HG03457 (cell line): ENCODE results near the gene TMEM209.
A peak's percentile ranks its signal among the peaks of the same experiment; 100 is the strongest.
"Not testable (repeated sequence)": the region's sequence is repeated elsewhere in the genome, so short reads cannot be mapped to it uniquely, and the experiment has no call there.

Experiments used
- ATAC-seq: cut with Tn5 transposase; IDR thresholded peaks from one replicate; pipeline ENCODE4 v1.9.1; 2021; ENCODE audit warnings: moderate number of reproducible peaks; ENCODE audit not compliant: unreplicated experiment

TMEM209 gene

DNA sequence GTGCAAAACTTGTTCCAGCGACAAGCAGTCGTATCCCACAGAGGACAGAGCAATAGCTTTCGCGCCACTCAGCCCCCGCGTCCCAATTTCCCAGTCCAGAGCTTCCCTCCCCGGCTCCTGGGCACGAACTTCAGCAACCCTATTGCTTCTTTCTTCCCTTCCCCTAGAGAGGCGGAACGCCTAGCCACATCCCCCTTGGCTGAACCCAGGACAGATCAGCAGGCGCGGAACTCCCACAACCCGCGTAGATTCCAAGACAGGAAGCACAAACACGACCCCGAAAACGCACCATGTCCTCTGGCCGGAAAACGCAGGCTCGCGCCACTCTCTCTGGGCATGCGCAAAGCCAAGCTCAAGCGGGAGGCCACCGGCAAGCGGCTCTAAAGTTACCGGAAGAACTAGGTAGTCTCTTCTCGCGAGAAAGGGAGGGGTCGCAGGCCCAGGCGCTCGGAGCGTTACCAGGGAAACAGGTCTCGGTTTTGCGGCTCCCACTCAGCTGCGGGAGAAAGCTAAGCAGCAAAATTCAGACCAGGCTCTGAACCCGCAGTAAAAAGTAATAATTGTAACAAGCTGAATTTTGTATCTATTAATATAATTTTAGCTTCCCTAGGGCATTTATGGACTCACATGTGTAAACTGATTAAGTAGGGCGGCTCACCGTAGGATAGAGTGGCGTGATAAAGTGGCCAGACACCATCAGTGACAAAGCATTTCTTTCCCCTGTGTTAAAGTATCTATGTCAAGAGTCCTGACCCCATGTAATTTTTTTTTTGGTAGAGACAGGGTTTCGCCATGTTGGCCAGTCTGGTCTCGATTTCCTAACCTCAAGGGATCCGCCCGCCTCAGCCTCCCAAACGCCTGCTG lies at the start of gene TMEM209:
Gene TMEM209, minus strand, starts transcription at position 323 of the 864 bp plus-strand sequence. Its CDS starts 31 bp downstream, at position 292.
- ATAC-seq: peak; percentile 95

DNA sequence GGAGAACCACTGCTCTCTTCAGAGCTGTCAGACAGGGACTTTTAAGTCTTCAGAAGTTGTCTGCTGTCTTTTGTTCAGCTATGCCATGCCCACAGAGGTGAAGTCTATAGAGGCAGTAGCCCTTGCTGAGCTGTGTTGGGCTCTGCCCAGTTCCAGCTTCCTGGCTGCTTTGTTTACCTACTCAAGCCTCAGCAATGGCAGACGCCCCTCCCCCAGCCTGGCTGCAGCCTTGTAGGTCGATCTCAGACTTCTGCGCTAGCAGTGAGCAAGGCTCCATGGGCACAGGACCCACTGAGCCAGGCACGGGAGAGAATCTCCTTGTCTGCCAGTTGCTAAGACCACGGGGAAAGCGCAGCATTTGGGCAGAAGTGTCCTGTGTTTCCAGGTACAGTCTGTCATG lies 49.3 kb upstream of the TMEM209 start:
- no peak for ATAC-seq

DNA sequence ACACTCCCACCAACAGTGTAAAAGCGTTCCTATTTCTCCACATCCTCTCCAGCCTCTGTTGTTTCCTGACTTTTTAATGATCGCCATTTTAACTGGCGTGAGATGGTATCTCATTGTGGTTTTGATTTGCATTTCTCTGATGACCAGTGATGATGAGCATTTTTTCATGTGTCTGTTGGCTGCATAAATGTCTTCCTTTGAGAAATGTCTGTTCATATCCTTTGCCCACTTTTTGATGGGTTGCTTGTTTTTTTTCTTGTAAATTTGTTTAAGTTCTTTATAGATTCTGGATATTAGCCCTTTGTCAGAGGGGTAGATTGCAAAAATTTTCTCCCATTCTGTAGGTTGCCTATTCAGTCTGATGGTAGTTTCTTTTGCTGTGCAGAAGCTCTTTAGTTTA lies 44.4 kb upstream of the TMEM209 start:
- not testable (repeated sequence) for ATAC-seq

DNA sequence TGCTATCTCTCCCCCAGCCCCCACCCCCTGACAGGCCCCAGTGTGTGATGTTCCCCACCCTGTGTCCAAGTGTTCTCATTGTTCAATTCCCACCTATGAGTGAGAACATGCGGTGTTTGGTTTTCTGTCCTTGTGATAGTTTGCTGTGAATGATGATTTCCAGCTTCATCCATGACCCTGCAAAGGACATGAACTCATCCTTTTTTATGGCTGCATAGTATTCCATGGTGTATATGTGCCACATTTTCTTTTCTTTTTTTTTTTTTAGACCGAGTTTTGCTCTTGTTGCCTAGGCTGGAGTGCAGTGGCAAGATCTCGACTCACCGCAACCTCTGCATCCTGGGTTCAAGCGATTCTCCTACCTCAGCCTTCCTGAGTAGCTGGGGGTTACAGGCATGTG lies 43.6 kb upstream of the TMEM209 start:
- not testable (repeated sequence) for ATAC-seq

DNA sequence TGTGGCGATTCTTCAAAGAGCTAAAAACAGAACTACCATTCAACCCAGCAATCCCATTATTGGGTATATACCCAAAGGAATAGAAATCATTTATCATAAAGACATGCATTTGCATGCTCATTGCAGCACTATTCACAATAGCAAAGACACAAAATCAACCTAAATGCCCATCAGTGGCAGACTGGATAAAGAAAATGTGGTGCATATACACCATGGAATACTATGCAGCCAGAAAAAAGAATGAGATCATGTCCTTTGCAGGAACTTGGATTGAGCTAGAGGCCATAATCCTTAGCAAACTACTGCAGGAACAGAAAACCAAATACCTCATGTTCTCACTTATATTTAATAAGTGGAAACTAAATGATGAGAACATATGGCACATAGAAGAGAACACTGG lies 41.3 kb upstream of the TMEM209 start:
- ATAC-seq: not testable (repeated sequence)

DNA sequence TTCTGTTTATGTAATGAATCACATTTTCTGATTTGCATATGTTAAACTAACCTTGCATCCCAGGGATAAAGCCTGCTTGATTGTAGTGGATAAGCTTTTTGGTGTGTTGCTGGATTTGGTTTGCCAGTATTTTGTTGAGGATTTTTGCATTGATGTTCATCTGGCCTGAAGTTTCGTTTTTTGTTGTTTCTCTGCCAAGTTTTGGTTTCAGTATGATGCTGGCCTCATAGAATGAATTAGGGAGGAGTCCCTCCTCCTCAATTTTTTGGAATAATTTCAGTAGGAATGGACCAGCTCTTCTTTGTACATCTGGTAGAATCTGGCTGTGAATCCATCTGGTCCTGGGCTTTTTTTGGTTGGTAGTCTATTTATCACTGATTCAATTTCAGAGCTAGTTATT lies 38.3 kb upstream of the TMEM209 start:
- not testable (repeated sequence) for ATAC-seq

DNA sequence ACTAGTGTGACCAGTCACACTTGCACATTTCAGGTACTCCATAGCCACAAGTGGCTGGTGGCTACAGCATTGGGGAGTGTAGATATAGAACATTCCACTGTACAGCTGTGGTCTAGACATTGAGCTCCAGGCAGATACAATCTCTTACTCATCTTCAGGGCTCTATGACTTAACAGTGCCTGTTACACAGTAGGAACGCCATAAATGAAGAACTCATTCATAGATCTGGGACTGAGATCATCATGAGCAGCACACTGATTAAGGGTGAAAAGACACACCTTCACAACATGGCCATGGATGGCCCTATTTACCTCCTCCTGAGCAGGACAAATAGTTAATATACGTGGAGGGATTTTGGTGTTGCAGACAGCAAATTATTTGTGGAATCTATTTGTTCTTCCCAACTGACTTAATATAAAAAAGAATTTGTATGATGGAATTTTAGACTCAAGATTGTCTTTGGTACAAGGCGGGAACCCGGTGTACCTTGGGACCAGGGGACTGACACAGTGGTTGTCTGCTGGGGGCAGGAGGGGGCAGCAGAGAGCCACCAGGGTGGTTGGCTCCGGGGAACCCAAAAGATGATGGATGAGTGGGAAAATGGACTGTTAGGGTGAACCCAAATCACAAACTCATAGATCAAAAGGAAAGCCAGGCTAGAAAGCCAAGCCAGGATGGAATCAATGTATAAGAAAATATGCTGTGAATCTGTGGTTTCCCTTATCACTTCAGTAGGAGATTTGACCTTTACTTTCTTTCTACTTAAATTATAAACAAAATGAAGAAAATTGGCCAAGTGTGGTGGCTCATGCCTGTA lies 37.2 kb upstream of the TMEM209 start:
- ATAC-seq: no peak

DNA sequence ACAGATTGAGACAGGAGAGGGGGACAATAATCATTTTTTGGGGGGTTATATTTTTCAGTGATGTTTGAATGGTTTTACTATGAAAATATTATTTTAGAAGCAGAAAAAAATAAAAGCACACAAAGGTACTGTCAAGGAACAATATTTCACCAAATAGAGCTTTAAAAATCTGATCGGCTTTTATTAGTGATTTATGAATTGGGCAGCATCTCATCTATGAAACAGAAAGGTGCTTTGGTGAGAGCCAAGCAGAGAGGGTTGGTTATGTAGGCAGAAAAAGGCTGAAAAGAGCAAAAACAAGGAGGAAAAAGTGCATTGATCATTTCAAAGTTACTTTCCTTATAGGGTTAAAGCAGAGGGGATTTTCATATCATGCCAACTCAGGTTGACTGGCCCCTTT lies 35.0 kb upstream of the TMEM209 start:
- ATAC-seq: no peak

DNA sequence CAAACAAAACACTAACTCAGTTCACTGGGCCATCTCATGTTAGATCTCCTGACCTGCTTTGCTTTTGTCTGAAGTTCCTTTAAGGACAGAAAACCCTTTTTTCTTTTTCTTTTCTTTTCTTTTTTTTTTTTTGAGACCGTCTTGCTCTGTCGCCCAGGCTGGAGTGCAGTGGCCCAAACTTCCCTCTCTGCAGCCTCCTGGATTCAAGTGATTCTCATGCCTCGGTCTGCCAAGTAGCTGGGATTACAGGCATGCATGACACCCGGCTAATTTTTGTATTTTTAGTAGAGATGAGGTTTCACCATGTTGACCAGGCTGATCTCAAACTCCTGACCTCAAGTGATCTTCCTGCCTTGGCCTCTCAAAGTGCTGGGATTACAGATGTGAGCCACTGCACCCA lies 31.2 kb upstream of the TMEM209 start:
- ATAC-seq: not testable (repeated sequence)

DNA sequence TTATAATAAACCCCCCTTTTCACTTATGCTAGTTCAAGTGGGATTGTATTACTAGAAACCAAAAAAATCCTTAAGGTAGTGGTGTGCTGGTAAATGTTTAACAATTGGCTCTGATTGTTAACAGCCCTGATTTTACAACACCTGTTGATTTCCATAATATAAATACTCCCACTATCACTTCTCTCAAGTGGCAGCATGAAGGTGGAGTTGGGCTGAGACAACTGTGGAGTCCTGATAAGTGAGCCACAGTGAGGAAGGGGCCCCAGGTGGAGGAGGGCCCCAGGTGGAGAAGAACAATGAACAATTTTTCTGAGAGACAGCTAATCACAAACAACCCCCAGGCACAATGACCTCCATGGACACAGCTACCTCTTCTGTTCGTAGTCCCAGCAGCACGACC lies 28.9 kb upstream of the TMEM209 start:
- ATAC-seq: no peak

DNA sequence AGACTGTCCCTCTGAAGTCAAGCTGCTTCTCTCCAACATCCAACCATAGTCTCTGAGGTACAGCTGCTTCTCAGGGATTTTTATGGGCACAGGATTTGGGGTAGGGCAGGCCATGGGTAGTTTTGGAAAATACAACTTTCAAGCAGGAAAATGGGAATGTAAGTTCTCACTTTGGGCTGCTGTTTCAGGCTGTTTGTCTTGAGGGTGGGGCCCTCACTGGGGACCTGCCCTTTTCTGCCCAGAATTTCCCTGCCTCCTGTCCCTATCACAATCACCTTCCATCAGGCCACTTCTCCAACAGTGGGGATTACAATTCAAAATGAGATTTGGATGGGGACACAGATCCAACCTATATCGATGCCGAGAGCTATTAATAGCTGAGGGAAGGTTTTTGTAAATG lies 27.0 kb upstream of the TMEM209 start:
- no peak for ATAC-seq

DNA sequence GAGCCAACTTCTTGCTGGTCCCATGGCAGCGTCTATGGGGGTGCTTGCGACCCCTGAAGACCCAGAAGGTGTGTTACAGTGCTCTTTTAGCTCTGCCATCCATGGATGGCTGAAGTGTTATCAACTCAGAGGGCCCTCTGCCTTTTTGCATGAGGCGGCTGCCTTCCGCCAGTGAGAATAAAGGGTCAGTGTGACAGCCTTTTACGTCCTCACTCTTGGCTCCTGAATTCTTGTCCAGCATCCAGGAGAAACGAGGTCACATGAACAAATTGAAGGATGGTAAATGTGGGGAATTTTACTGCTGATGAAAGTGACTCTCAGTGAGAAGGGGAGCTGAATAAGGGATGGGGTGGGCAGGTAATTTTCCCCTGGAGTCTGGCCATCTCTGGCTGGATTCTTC lies 26.6 kb upstream of the TMEM209 start:
- ATAC-seq: no peak

DNA sequence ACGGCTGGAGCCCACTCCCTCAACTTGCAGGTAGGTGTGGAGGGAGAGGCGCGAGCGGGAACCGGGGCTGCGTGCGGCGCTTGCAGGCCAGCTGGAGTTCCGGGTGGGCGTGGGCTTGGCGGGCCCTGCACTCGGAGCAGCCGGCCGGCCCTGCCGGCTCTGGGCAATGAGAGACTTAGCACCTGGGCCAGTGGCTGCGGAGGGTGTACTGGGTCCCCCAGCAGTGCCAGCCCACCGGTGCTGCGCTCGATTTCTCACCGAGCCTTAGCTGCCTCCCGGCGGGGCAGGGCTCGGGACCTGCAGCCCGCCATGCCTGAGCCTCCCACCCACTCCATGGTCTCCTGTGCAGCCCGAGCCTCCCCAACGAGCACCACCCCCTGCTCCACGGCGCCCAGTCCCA lies 24.8 kb upstream of the TMEM209 start:
- ATAC-seq: not testable (repeated sequence)

DNA sequence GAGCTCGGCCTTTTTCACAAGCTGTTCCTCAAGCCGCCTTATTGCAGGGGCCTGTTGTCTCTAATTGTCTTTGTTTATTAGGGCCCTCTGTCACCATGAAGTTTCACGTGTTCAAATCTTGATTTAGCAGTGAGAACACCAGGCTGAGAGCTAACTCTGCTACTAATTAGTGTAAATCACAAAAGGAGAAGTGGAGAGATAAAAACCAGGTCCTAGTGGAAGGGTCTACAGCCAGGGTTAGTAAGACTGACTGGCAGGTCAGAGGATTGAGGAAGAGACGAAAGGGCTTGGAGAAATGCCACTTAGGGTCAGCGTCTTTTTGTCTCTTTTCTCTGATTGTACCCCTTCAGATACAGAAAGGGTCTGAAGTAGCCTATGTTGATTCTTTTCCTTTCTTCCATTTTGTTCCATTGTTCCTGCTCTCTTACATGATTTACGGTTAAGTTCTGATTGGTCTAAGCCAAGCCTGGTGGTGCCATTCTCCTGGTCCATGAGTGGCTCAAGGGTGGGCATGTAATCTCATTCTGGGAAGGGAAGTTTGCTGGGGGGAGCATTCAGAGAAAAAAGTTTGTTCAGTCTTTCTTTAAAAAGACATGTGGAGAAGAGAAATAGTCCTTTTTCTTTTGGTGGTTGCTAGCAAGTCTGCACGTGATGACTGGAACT lies 23.8 kb upstream of the TMEM209 start:
- no peak for ATAC-seq

DNA sequence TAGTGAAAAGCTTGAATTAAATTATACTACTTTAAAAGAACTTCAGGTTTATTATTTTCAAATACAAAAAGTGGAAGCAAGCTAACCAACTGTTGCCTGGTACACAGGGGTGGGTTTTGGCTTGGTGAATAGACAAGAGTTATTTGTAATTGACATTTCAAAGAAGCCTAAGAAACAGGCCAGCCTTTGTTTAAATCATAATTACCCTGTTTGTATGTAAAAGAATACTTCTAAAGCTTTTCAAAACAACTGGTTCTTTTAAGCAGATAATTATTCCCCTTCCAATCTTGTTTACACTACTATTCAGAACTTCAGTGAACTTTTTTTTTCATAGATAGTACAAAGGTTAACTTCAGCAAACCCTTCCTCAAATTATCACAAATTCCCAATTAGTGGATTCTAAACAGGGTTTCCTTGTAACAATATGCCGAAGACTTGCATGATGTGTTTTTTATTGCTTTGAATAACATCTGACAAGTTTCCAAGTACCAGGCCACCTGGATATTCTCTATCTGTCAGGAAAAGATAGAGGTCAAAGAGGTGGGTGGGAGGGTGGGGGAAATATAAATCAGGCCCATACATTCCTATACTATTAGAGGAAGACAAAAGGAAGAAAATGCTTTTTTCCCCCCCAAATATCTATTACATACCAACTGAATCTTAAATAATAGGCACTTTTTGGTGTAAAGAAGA lies 22.8 kb upstream of the TMEM209 start:
- no peak for ATAC-seq

DNA sequence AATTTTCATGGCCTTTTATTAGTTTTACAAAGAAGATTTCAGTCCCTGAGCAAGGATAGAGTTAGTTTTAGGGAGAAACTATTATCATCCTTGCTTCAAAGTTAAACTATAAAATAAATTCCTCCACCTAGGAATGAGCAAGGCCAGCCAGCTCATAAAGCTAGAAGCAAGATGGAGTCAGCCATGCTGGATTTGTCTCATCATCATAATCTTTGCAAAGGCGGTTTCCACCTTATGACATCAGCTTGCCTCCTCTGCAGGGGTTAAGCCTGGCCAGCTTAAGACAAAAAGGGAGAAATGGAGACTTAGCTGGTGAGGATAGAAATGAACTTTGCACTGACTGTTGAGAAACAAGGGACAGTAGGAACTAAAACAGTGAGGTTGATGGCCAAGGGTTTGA lies 21.1 kb upstream of the TMEM209 start:
- ATAC-seq: no peak

DNA sequence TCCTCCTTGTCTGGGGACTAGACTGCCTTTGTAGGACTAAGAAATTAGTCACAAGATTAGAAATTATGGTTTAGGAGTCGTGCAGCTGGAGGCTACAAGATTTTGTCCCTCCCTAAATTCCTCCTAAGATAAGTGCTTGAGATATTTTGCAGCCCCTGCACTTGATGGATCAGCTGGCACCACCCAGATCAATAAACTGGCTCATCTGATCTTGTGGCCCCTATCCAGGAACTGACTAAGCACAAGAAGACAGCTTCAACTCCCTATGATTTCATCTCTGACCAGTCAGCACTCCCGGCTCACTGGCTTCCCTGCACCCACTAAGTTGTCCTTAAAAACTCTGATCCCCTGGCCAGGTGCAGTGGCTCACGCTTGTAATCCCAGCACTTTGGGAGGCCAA lies 19.7 kb upstream of the TMEM209 start:
- ATAC-seq: not testable (repeated sequence)

DNA sequence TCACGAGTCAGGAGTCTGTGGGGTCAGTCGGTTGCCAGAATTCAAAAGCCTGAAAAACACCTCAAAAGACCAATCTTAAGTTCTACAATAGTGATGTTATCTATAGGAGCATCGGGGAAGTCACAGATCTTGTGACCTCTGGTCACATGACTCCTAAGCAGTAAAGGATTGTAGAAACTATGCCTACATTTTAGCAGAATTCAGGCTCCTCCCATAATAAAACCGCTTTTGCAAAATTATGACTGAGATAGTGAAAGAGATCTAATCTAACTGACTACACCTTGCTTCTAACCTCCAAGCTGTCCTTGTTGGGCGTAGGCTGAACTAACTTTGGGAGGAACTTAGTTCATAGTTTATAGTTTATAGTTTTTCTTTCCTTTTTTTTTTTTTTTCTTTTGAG lies 19.0 kb upstream of the TMEM209 start:
- ATAC-seq: no peak

DNA sequence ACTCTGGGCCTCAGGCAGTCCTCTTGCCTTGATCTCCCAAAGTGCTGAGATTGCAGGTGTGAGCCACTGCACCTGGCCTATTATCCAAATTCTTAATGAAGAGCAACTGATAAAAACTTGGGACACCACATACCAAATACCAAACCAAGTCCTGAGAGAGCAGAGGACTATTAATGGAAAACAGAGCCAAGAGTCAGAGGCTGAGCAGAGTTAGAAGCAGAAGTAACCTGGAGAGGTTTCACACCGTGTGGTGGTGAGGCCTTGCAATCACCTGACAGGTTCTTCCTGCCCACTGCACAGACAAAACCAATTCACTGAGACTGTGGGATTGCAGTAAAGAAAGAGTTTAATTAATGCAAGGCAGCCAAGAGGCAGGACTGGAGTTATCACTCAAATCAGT lies 18.4 kb upstream of the TMEM209 start:
- ATAC-seq: no peak

DNA sequence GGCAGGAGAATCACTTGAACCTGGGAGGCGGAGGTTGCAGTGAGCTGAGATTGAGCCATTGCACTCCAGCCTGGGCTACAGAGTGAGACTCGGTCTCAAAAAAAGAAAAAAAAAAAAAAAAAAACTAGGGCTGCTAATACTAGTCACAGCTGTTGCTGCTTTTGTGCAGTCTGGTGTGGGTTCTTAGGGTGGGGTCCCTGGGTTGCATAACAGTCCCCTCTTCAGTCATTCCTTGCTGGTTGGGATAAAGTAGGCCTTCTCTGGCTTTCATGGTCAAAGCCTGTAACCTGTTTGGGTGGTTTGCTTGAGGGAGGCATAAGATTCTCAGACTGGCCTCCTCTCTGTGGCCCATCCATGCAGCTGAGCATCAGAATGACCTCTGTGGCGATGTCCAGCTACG lies 16.5 kb upstream of the TMEM209 start:
- ATAC-seq: no peak

DNA sequence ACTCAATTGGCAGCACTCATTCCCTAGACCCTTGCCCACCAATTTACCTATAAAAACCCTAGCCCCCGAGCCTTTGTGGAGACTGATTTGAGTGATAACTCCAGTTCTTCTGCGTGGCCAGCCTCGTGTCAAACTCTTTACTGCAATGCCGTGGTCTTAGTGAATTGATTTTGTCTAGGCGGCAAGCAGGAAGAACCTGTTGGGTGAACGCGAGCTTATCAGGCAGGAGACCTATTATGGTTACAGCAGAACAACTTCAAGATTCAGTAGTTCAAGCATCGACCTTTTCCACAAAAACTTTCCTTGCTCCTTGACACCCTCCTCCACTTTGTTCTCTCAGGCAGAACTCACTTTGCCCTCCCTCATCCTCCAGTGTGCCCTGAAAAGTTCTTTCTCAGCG lies 14.7 kb upstream of the TMEM209 start:
- ATAC-seq: no peak
